ENCODE measurements around the gene RPS8. TPM values are rescaled to one million over a fixed set of nuclear protein-coding genes. Genes with fewer than 3 reads are reported as not detected.

Gene RPS8
- total RNA-seq, 1 donor from 2014 or later = 4,281 TPM

GRCh38 chr1:44808063-44808937, 33.0 kb downstream of the RPS8 start, which contains the start of gene BTBD19:
TSS of gene BTBD19 (plus strand) at chr1:44808523. CDS start at chr1:44808821, 298 bp downstream.
- no peak within 1 kb of the TSS for H2AFZ ChIP-seq (replicated peaks)
- no peaks in the 10 kb centered on the region for H4K20me1 ChIP-seq (ENCODE audit: low read depth)
- H3K79me2 ChIP-seq (ENCODE audit: low read depth) = no peaks in the 10 kb centered on the region
- no peaks in the 10 kb centered on the region for H3K9me3 Mint-ChIP-seq
- H3K9ac ChIP-seq = no peak within 1 kb of the TSS
- H3K9me3 ChIP-seq (ENCODE audit: low read depth) = no peaks in the 10 kb centered on the region
- TF ChIP-seq EZH2phosphoT487 (IDR thresholded peaks at IDR 0.05) (no peak), EZH2 (IDR thresholded peaks at IDR 0.05) (no peak), CTCF (IDR thresholded peaks at IDR 0.05) (no peak)
- no peaks in the 10 kb centered on the region for H3K27me3 ChIP-seq
- peaks cover 20% of the 10 kb centered on the region for H3F3A ChIP-seq (ENCODE audit: low read depth)
- peak within 1 kb of the TSS; percentile 18 for H3K27ac ChIP-seq
- H3K36me3 ChIP-seq = no peaks in the 10 kb centered on the region
- peaks cover 57% of the 10 kb centered on the region for H3K4me1 Mint-ChIP-seq
- H3K36me3 Mint-ChIP-seq = peaks cover 6% of the 10 kb centered on the region
- peaks cover 44% of the 10 kb centered on the region for H3K4me1 ChIP-seq
- peak within 1 kb of the TSS; percentile 17 for H3K4me3 ChIP-seq
- peak within 1 kb of the TSS; percentile 78 for H3K4me3 Mint-ChIP-seq
- peak; percentile 92 for DNase-seq (ENCODE audit: low spot score)
- peak within 1 kb of the TSS; percentile 100 for H3K27ac Mint-ChIP-seq
- peaks cover 15% of the 10 kb centered on the region for H3K27me3 Mint-ChIP-seq (ENCODE audit: insufficient read depth, low read depth)
- peak within 1 kb of the TSS; percentile 71 for H3K4me2 ChIP-seq

- peak overlapping the region; percentile 78 for H3K4me3 Mint-ChIP-seq
These were observed 33.9 kb downstream of the RPS8 start for GRCh38 chr1:44808938-44809917.

More at GRCh38 chr1:44808938-44809917, 33.9 kb downstream of the RPS8 start:
- Histone ChIP-seq H3K79me2 (ENCODE audit: low read depth) (no peaks in the 10 kb centered on the region), H3K27me3 (no peaks in the 10 kb centered on the region), H3K9ac (no peak overlapping the region), H3K9me3 (ENCODE audit: low read depth) (no peaks in the 10 kb centered on the region), H3K4me3 (peak overlapping the region; percentile 17), H4K20me1 (ENCODE audit: low read depth) (no peaks in the 10 kb centered on the region), H3K4me2 (peak overlapping the region; percentile 71), H3F3A (ENCODE audit: low read depth) (peaks cover 20% of the 10 kb centered on the region), H3K36me3 (no peaks in the 10 kb centered on the region), H2AFZ (replicated peaks) (no peak overlapping the region), H3K4me1 (peaks cover 50% of the 10 kb centered on the region), H3K27ac (no peak overlapping the region)
- H3K27ac Mint-ChIP-seq = peak overlapping the region; percentile 100
- peaks cover 60% of the 10 kb centered on the region for H3K4me1 Mint-ChIP-seq
- H3K36me3 Mint-ChIP-seq = peaks cover 6% of the 10 kb centered on the region
- DNase-seq (ENCODE audit: low spot score) = no peak
- H3K9me3 Mint-ChIP-seq = no peaks in the 10 kb centered on the region
- TF ChIP-seq CTCF (IDR thresholded peaks at IDR 0.05) (no peak), EZH2phosphoT487 (IDR thresholded peaks at IDR 0.05) (no peak), EZH2 (IDR thresholded peaks at IDR 0.05) (no peak)
- H3K27me3 Mint-ChIP-seq (ENCODE audit: insufficient read depth, low read depth) = peaks cover 15% of the 10 kb centered on the region
